AG09309 (cell line): ENCODE results near the gene RBM20.

Source experiments
- DNase-seq: peaks from one replicate; pipeline ENCODE4 v3.0.0-alpha.2; 2010; ENCODE audit warnings: low read depth
- H3K4me3 ChIP-seq: 2 replicates; pipeline ENCODE4 v1.5.1; 2011; ENCODE audit warnings: mild to moderate bottlenecking, low read depth, low read length, moderate library complexity; ENCODE audit not compliant: control insufficient read depth
- TF ChIP-seq, protein P1 (sequence below): IDR thresholded peaks from 2 replicates; pipeline ENCODE4 v1.5.1; 2011; ENCODE audit warnings: mild to moderate bottlenecking, low read depth, low read length, inconsistent platforms; ENCODE audit not compliant: insufficient read depth, control insufficient read depth; ENCODE audit errors: missing control alignments

RBM20 gene

GRCh38 chr10:110755781-110756180 is 111.6 kb downstream of the RBM20 start:
- TF ChIP-seq, protein P1, sequence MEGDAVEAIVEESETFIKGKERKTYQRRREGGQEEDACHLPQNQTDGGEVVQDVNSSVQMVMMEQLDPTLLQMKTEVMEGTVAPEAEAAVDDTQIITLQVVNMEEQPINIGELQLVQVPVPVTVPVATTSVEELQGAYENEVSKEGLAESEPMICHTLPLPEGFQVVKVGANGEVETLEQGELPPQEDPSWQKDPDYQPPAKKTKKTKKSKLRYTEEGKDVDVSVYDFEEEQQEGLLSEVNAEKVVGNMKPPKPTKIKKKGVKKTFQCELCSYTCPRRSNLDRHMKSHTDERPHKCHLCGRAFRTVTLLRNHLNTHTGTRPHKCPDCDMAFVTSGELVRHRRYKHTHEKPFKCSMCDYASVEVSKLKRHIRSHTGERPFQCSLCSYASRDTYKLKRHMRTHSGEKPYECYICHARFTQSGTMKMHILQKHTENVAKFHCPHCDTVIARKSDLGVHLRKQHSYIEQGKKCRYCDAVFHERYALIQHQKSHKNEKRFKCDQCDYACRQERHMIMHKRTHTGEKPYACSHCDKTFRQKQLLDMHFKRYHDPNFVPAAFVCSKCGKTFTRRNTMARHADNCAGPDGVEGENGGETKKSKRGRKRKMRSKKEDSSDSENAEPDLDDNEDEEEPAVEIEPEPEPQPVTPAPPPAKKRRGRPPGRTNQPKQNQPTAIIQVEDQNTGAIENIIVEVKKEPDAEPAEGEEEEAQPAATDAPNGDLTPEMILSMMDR: no peak
- H3K4me3 ChIP-seq: no peak overlapping the region
- DNase-seq: no peak

DNA sequence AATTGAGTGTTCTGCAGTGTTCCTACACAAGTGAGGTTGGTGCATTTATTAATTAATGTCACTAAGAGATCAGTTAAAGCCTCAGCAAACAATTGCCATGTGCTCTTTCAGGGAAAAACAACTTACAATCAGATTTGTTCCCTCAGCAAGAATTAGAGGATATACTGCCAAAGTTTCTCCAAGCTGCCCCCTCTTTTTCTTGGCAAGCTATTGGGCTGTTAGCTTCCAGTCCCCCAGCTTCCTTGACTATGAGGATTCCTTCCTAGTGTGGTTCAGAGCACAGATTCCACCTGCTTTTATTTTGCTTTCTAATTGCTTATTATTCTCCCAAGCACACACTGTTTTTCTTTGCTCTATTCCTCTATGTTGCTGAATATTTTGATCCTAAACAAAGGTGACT is 112.7 kb downstream of the RBM20 start:
- no peak for DNase-seq
- H3K4me3 ChIP-seq: no peak overlapping the region
- TF ChIP-seq, protein P1: no peak

DNA sequence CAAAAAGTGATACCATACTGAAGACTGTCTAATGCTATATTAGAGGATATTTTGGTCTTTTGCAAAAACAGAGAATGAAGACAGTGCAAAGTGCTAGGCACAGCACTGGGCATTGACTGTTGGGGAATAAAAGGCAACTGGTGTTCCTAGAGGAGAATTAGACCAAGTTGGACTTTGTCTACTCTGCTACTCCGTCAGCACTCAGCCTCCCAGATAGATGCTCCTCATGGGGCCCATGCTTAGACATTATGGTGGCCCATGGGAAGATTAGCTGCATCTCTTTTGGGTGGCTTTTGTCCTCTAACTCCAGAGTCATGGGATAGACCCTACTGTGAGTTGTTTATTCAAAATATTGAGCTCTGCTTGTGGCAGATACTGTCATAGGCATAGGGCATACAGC is 113.5 kb downstream of the RBM20 start:
- no peak overlapping the region for H3K4me3 ChIP-seq
- DNase-seq: no peak

GRCh38 chr10:110758128-110758765 is 114.1 kb downstream of the RBM20 start:
- H3K4me3 ChIP-seq: no peak overlapping the region
- TF ChIP-seq, protein P1: no peak
- no peak for DNase-seq

More for the DNA sequence above, 113.5 kb downstream of the RBM20 start:
- TF ChIP-seq, protein P1: no peak

DNA sequence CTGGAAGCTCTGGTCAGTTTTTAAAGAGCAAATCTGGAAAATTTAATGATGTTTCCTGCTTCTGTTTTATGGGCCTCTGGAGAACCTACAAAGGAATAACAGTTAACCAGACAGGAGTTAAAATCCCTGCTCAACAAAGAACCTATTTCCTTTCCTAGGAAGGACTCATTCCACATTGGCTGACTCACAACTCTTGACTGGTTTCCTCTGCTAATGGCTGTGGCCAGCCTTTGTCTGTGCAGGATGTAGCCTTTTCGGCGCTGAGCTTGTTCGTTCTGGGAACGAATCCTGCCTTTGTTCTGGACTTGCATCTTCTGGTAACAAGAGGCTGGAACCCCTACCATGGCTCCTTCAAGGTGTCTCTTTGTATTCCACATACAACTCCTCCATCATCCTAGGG is 114.8 kb downstream of the RBM20 start:
- no peak overlapping the region for H3K4me3 ChIP-seq
- DNase-seq: peak; percentile 33
- TF ChIP-seq, protein P1: no peak

- H3K4me3 ChIP-seq: no peak overlapping the region
Observed at GRCh38 chr10:110759523-110759922, 115.4 kb downstream of the RBM20 start.

More at GRCh38 chr10:110759523-110759922, 115.4 kb downstream of the RBM20 start:
- no peak for DNase-seq
- TF ChIP-seq, protein P1: no peak
